A673 (cell line): ENCODE data around the gene GON4L.

ENCODE experiments used
- CTCF ChIP-seq: fragments of 300-800, 200-600 bp; sonication (generic); conservative IDR thresholded peaks from 2 replicates; pipeline ENCODE4 v1.5.1; 2017; ENCODE audit warnings: low read depth, mild to moderate bottlenecking, antibody characterized with exemption, low read length, moderate library complexity, mixed read lengths
- EZH2 ChIP-seq: fragments of 200-600 bp; sonication (generic); IDR thresholded peaks from 2 replicates; pipeline ENCODE4 v1.6.1; 2017; ENCODE audit warnings: borderline replicate concordance, low read depth, mild to moderate bottlenecking, mixed read lengths, antibody characterized with exemption, low read length; ENCODE audit not compliant: poor library complexity, severe bottlenecking

DNA sequence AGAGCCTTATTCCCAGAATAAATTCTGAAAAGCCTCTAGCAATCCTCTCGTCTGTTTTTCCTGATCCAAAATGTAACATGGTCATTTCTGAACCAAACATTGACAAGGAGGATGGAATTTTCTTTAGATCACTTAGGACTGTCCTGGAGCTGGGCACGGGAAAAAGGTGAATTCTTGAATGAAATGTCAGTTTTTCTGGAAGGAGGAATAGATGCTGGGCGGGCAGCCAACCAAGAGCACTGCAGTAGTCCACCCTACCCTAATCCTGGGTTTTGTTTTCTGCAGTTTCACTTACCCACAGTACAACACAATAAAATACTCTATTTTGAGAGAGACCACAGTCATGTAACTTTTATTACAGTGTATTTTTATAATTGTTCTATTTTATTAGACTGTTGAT, 33.2 kb upstream of the GON4L start:
- TF ChIP-seq CTCF (no peak), EZH2 (no peak)
